Stimulated activated CD8-positive, alpha-beta memory T cell treated with anti-CD3 and anti-CD28 coated beads, Interleukin-7, amount 100 ng/mL, for 1 hour (primary cell): ENCODE results near the gene TMEM185B.
"Not testable (repeated sequence)": the region's sequence is repeated elsewhere in the genome, so short reads cannot be mapped to it uniquely, and the experiment has no call there.

ENCODE experiments used
- DNase-seq, 2 donors: peaks; one replicate each; pipeline ENCODE4 v3.0.0-alpha.2; 2020; ENCODE audit warnings: low read depth in 2 of 2

The TMEM185B gene

DNA sequence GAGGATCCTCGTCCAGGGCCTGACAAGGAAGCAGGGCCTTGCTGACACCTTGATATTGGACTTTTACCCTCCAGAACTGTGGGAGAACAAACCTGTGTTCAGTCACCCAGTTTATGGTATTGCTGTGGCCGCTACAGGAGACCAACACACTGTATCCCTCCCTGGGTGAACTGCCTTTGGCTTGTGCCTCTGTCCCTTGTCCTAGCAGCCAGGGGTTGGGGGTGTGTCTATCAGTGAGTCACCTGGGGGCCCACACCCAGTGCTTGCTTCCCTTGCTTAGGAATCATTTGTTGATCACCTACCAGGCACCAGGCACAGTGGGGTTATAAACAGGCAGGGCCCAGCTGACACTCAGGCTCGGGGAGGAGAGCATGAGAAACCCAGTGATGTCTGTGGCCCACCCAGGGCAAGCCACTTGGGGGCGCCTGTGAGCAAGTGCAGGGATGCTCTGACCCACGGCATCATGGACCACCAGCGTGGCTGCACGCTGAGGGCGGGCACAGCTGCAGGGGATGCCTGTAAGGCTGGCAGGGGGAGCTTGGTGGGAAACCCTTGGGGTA, 17.1 kb downstream of the TMEM185B start:
- no peak for DNase-seq

DNA sequence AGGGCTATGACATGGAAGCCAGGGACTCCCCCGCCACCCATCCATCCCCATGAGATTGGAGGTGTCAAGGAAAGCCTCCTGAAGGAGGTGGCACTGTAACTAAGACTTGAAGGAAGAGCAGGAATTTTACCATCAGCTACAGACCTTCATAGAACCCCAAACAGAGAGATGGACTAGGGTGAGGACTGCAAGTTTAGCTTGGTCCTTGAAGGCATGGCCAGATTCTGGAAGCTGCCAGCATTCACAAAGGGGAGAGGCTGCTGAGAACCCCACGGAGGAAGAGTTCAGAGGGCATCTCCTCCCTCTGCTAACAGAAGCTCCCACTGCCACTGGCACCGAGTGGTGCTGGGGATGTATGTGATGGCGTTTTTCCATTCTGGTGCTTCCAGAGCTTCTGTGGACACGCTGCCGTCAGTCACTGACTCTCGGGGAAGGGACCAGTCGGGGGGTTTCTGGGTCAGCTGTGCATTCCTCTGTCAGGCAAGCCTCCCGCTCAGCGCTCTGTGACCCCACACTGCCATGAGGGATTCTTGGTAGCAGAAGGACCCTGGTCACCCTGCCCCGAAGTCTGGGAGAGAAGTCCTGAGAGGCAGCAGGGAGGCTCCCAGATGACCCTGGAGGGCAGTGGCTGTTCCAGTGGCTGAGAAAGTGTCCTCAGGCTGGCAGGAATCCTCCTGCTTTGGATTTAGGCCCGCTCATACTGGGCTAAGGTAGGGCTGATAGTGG, 18.1 kb downstream of the TMEM185B start:
- no peak for DNase-seq

DNA sequence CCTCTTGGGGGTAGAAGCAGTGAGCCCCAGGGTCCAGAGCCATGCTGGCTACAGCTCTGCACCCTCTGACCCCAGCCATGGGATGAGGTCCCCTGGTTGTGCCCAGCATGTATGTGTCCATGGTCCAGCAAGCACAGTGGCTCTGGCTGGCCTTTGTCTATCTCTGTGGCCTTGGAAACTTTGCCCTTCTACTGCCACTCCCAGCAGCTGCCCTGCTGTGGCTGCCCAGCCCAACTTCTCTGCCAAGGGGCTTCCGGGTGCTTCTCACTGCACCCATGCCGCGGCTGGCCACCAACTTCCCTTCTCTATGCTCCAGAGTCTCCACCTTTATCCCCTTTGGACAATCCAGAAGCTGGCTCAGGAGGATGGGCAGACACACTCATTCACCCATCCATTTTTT, 18.8 kb downstream of the TMEM185B start:
- no peak for DNase-seq

GRCh38 chr2:120204022-120204405, 19.2 kb downstream of the TMEM185B start:
- DNase-seq, result no peak

- no peak for DNase-seq
Observed at GRCh38 chr2:120203251-120204021, 19.8 kb downstream of the TMEM185B start.

DNA sequence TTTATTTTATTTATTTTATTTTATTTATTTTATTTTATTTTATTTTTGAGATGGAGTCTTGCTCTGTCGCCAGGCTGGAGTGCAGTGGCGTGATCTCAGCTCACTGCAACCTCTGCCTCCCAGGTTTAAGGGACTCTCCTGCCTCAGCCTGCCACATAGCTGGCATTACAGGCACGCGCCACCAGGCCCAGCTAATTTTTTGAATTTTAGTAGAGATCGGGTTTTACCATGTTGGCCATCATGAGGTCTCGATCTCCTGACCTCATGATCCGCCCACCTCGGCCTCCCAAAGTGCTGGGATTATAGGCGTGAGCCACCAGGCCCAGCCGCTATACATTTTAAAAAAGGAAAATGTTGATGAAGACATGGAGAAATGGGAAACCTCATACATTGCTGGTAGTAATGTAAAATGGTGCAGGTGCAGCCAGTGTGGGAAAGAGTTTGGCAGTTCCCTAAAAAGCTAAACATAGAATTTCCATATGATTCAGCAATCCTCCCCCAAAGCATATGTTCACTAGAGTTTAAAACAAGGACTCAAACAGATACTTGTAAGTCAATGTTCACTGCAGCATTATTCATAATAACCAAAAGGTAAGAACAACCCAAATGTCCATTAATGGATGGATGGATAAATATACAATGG, 23.3 kb downstream of the TMEM185B start:
- DNase-seq, result not testable (repeated sequence)

DNA sequence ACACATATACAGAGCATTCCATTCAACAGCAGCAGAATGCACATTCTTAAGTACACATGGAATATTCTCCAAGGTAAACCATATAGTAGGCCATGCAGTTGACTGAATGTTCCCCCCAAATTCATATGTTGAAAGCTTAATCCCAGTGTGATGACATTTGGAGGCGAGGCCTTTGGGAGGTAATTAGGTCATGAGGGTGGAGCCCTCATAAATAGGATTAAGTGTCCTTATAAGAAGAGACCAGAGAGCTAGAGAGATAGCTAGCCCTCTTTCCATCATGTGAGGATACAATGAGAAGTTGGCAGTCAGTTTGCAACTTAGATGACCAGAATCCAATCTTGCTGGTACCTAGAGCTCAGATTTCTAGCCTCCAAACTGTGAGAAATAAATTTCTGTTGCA, 27.6 kb downstream of the TMEM185B start:
- DNase-seq, result no peak

- no peak for DNase-seq
Observed at GRCh38 chr2:120192280-120192679, 30.9 kb downstream of the TMEM185B start.

- no peak for DNase-seq
Observed at GRCh38 chr2:120189189-120189588, 34.0 kb downstream of the TMEM185B start.

GRCh38 chr2:120182019-120182560, 41.1 kb downstream of the TMEM185B start:
- no peak for DNase-seq

DNA sequence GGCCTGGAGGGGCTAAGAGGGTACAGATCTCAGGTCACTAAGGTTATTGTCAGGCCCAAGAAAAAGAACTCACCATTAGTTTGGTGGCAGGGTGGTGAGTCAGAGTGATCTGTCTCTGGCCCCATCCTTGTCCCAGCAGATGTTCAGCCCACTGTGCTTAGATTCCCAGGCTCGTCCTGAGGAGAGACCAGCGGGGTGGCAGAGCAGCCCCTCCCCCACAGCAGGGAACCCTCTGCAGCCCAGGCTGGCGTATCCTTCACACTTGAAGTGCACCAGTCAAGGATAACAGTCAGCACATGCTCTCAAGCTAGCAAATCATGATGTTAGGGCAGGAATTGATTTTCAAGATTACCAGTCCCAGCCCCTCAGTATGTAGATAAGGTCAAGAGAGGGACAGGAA, 43.1 kb downstream of the TMEM185B start:
- DNase-seq, result no peak

DNA sequence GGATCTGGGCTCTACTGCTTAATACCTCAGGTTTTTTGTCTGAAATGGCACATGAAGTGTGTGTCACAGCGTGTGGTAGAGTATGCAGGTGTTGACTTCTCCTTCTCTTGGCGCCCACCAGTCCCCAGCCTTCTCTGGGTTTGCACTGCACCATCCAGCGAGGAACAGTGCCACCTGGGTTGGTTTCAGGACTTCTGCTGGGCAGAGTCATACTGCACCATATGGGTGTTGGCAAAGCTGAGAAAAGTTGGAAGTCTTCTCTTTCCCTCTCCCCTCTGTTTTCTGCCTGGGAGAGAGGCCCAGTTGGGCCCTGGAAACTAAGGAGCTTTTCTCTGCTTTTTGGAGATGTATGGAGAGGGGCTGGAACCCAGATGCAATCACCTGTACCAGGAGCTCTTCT, 43.8 kb downstream of the TMEM185B start:
- DNase-seq, result no peak

DNA sequence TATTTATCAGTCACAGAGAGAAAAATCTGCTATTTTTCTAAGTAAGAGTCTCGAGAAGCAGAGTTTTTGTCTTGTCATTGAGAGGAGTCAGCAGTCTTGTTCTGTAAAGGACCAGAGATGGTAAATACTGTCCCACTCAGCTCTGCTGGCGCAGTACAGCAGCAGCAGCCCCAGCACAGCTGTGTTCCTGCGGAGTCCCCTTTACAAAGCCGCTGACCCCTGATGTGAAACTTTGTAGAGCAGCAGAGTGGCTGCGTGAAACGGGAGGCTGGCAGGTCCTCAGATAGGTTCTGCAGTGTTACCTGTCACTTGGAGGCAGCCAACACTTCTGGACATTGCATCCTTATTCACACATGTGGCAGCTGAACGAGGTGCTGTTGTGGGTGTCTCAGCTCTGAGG, 45.2 kb downstream of the TMEM185B start:
- no peak for DNase-seq

GRCh38 chr2:120177001-120177621, 46.1 kb downstream of the TMEM185B start:
- DNase-seq, result peak; percentile 51 to 54

DNA sequence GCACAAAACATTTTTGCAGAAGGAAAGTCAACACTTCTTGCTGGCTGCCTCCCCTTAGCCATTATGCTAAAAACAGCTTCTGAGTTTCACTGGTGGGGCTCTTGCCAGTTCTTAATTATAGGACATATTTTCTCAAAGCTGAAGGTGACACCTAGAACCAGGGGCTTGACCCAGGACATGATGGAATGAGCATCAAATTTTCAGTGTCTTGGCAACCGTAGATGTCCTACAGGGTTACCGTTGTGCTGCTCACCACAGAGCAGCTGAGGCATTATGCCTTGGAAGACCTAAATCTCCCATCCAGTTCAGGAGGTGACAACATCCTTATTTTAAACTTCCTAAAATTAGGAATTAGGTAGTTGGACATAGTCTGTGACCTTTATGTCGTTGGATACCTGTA, 46.7 kb downstream of the TMEM185B start:
- no peak for DNase-seq

DNA sequence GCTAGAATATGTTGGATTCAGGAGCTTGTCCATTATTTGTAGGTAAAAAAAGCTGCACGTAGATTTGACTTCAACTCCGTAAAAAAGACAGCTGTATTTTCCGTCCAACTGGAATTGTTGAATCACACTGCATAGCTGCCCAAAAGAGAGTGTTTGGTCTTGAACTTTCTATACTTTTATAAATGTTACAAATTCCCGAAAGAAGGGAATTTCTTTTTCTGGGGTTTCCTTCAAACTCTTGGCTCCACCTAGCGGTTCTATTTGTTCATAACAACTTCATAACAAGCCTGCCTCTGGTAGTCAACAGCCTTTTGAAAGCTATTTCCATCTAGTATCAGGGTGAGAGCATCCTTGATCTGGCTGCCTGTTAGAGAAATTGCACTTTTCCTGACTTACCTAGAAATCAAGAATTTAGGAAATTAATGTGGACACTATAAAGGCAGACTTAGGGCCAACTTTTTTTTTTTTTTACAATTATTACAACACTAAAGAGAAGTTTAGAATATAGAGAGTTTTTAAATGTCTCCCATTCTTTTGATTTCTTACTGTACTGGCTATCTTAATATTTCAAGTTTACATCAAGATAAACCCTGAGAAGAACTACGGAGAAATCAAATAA, 48.1 kb downstream of the TMEM185B start:
- DNase-seq, result no peak
